ENCODE results near the gene DPEP2.

DNA sequence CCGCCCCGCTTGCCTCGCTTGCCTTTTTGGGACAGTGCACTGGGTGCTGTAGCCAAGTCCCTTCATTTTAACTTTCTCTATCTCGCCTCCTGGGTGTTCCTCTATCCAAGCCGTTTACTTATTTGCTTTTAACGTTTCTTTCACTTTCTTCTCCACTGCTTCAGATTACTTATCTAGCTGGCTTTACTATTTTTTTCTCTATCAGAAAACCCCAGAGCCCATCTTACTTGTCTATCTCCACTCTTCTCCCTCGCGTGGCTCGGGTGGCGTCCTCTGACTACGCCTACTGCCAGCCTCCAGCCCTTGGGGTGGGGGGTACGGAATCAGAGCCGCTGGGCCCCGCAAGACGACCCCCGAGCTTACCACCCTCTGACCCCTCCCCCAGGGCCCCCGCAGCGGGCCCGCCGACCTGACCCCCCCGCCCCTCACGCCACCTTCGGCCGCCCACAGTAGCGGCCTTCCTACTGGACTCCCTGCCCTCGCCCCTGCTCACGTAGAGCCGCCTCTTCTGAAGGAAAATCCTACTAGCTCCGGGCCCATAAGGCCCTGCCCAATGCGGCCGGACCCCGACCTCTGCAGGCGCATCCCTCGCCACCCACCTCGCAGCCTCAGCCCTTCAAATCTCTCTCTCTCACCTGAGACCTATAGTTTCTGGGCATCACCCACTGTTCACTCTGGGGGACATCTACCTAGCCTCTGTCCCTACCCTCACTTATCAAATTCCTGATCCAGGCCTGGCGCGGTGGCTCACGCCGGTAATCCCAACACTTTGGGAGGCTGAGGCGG, 29.8 kb downstream of the DPEP2 start:
- TF ChIP-seq NR2F1 (CRISPR knock-in tag; IDR thresholded peaks at IDR 0.05), result no peak
- no peak for TF ChIP-seq NFYB (CRISPR knock-in tag; IDR thresholded peaks at IDR 0.05)
- TF ChIP-seq, protein P1, sequence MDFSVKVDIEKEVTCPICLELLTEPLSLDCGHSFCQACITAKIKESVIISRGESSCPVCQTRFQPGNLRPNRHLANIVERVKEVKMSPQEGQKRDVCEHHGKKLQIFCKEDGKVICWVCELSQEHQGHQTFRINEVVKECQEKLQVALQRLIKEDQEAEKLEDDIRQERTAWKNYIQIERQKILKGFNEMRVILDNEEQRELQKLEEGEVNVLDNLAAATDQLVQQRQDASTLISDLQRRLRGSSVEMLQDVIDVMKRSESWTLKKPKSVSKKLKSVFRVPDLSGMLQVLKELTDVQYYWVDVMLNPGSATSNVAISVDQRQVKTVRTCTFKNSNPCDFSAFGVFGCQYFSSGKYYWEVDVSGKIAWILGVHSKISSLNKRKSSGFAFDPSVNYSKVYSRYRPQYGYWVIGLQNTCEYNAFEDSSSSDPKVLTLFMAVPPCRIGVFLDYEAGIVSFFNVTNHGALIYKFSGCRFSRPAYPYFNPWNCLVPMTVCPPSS (IDR thresholded peaks at IDR 0.05), result no peak
- TF ChIP-seq ZNF460 (CRISPR knock-in tag; IDR thresholded peaks at IDR 0.05; ENCODE audit: borderline replicate concordance), result no peak; the same call in 1 of the 2 replicates
- TF ChIP-seq, protein P2, sequence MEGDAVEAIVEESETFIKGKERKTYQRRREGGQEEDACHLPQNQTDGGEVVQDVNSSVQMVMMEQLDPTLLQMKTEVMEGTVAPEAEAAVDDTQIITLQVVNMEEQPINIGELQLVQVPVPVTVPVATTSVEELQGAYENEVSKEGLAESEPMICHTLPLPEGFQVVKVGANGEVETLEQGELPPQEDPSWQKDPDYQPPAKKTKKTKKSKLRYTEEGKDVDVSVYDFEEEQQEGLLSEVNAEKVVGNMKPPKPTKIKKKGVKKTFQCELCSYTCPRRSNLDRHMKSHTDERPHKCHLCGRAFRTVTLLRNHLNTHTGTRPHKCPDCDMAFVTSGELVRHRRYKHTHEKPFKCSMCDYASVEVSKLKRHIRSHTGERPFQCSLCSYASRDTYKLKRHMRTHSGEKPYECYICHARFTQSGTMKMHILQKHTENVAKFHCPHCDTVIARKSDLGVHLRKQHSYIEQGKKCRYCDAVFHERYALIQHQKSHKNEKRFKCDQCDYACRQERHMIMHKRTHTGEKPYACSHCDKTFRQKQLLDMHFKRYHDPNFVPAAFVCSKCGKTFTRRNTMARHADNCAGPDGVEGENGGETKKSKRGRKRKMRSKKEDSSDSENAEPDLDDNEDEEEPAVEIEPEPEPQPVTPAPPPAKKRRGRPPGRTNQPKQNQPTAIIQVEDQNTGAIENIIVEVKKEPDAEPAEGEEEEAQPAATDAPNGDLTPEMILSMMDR (CRISPR knock-in tag; IDR thresholded peaks at IDR 0.05), result peak; percentile 55
- no peak for TF ChIP-seq THYN1 (CRISPR knock-in tag; IDR thresholded peaks at IDR 0.05; ENCODE audit: borderline replicate concordance, low read depth)
- peak; percentile 64; the same call in 1 of the 2 replicates for TF ChIP-seq POLR2AphosphoS5 (IDR thresholded peaks at IDR 0.05; ENCODE audit: low read depth, low read length)
- no peak for TF ChIP-seq ZNF235 (CRISPR knock-in tag; IDR thresholded peaks at IDR 0.05; ENCODE audit: borderline replicate concordance)
- peak; percentile 91 for TF ChIP-seq ZMYM3 (CRISPR knock-in tag; IDR thresholded peaks at IDR 0.05)
- TF ChIP-seq, protein P3, sequence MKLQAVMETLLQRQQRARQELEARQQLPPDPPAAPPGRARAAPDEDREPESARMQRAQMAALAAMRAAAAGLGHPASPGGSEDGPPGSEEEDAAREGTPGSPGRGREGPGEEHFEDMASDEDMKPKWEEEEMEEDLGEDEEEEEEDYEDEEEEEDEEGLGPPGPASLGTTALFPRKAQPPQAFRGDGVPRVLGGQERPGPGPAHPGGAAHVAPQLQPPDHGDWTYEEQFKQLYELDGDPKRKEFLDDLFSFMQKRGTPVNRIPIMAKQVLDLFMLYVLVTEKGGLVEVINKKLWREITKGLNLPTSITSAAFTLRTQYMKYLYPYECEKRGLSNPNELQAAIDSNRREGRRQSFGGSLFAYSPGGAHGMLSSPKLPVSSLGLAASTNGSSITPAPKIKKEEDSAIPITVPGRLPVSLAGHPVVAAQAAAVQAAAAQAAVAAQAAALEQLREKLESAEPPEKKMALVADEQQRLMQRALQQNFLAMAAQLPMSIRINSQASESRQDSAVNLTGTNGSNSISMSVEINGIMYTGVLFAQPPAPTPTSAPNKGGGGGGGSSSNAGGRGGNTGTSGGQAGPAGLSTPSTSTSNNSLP (IDR thresholded peaks at IDR 0.05; ENCODE audit: low read depth, low read length), result no peak

Data from HepG2 (cell line).